Neuronal stem cell (in vitro differentiated cells): ENCODE data around the gene FLII.

Experiments used
- DNase-seq: peaks from one replicate; pipeline ENCODE4 v3.0.0-alpha.2; 2013; ENCODE audit warnings: low spot score
- H2AFZ ChIP-seq: one replicate; pipeline ENCODE4 v1.6.1; 2013; ENCODE audit warnings: mild to moderate bottlenecking, low read length, inconsistent platforms
- H2AK5ac ChIP-seq: 2 replicates; pipeline ENCODE4 v1.6.1; 2013; ENCODE audit warnings: low read depth, mild to moderate bottlenecking, inconsistent platforms, low read length, moderate library complexity, mixed read lengths
- H2BK120ac ChIP-seq: 2 replicates; pipeline ENCODE4 v1.6.1; 2013; ENCODE audit warnings: low read depth, mild to moderate bottlenecking, inconsistent platforms, low read length, moderate library complexity, mixed read lengths
- H2BK12ac ChIP-seq: one replicate; pipeline ENCODE4 v1.6.1; 2013; ENCODE audit warnings: low read length, inconsistent platforms
- H2BK15ac ChIP-seq: 2 replicates; pipeline ENCODE4 v1.6.1; 2013; ENCODE audit warnings: mild to moderate bottlenecking, low read length, inconsistent platforms, mixed read lengths
- H2BK5ac ChIP-seq: one replicate; pipeline ENCODE4 v1.6.1; 2013; ENCODE audit warnings: inconsistent platforms, mild to moderate bottlenecking, low read length, moderate library complexity
- H3K14ac ChIP-seq: one replicate; pipeline ENCODE4 v1.6.1; 2013; ENCODE audit warnings: low read length, inconsistent platforms
- H3K18ac ChIP-seq: 2 replicates; pipeline ENCODE4 v1.6.1; 2013; ENCODE audit warnings: low read length, inconsistent platforms
- H3K23ac ChIP-seq: 2 replicates; pipeline ENCODE4 v1.6.1; 2013; ENCODE audit warnings: low read depth, mild to moderate bottlenecking, mixed read lengths, low read length, inconsistent platforms; ENCODE audit not compliant: poor library complexity
- H3K27ac ChIP-seq: replicated peaks from 3 replicates; pipeline ENCODE4 v1.5.1; 2013; ENCODE audit warnings: low read length, inconsistent platforms
- H3K27me3 ChIP-seq, 3 experiments: 2 replicates each; pipeline ENCODE4 v1.6.1; 2013; ENCODE audit warnings: low read length in 3 of 3, mild to moderate bottlenecking in 2 of 3, inconsistent platforms in 1 of 3, low read depth in 1 of 3, mixed read lengths in 1 of 3, moderate library complexity in 1 of 3; ENCODE audit not compliant: control insufficient read depth in 3 of 3, insufficient read depth in 3 of 3
- H3K36me3 ChIP-seq, 2 donors: replicated peaks in 1 of 2; 2 replicates each; pipeline ENCODE4 v1.6.1; 2013; ENCODE audit warnings: low read length in 2 of 2; ENCODE audit not compliant: control insufficient read depth in 2 of 2, insufficient read depth in 2 of 2
- H3K4ac ChIP-seq: 2 replicates; pipeline ENCODE4 v1.6.1; 2013; ENCODE audit warnings: inconsistent platforms, mild to moderate bottlenecking, low read length, moderate library complexity
- H3K4me1 ChIP-seq, 2 donors: 1 replicate in 1 of 2; 2 replicates in 1 of 2; pipeline ENCODE4 v1.6.1; 2013; ENCODE audit warnings: low read length in 2 of 2, low read depth in 1 of 2; ENCODE audit not compliant: control insufficient read depth in 2 of 2, insufficient read depth in 1 of 2
- H3K4me2 ChIP-seq: one replicate; pipeline ENCODE4 v1.6.1; 2013; ENCODE audit warnings: mild to moderate bottlenecking, low read length, inconsistent platforms; ENCODE audit not compliant: insufficient read depth, poor library complexity, severe bottlenecking
- H3K4me3 ChIP-seq, 2 donors: 2 replicates each; pipeline ENCODE4 v1.5.1; 2013; ENCODE audit warnings: low read length in 2 of 2, mild to moderate bottlenecking in 2 of 2, inconsistent platforms in 1 of 2, moderate library complexity in 1 of 2
- H3K79me1 ChIP-seq: one replicate; pipeline ENCODE4 v1.6.1; 2013; ENCODE audit warnings: low read depth, mild to moderate bottlenecking, inconsistent platforms, low read length, moderate library complexity
- H3K9ac ChIP-seq: one replicate; pipeline ENCODE4 v1.6.1; 2013; ENCODE audit warnings: mild to moderate bottlenecking, low read depth, low read length, inconsistent platforms; ENCODE audit not compliant: poor library complexity
- H3K9me3 ChIP-seq, 2 donors: replicated peaks in 1 of 2; 2 replicates each; pipeline versions ENCODE3 to v1.6.1; 2013; ENCODE audit warnings: low read length in 2 of 2, mild to moderate bottlenecking in 2 of 2, inconsistent platforms in 1 of 2, low read depth in 1 of 2, mixed read lengths in 1 of 2, moderate library complexity in 1 of 2; ENCODE audit not compliant: control insufficient read depth in 2 of 2, insufficient read depth in 1 of 2
- H4K8ac ChIP-seq: one replicate; pipeline ENCODE4 v1.6.1; 2013; ENCODE audit warnings: low read depth, mild to moderate bottlenecking, inconsistent platforms, low read length, moderate library complexity
- H4K91ac ChIP-seq: one replicate; pipeline ENCODE4 v1.6.1; 2013; ENCODE audit warnings: low read length, low read depth, mild to moderate bottlenecking, inconsistent platforms; ENCODE audit not compliant: poor library complexity
- WGBS, 2 donors: extraction: QIAGEN DNeasy Blood & Tissue Kit; methylation state at CpG; one replicate each; pipeline ENCODE4 v1.1.7; 2013; ENCODE audit warnings: missing lambda C conversion rate in 2 of 2, mixed read lengths in 1 of 2; ENCODE audit not compliant: insufficient read length in 2 of 2, insufficient replicate concordance in 1 of 2; ENCODE audit errors: extremely low coverage in 2 of 2; 5-methylcytosine and 5-hydroxymethylcytosine counted together

FLII gene

DNA sequence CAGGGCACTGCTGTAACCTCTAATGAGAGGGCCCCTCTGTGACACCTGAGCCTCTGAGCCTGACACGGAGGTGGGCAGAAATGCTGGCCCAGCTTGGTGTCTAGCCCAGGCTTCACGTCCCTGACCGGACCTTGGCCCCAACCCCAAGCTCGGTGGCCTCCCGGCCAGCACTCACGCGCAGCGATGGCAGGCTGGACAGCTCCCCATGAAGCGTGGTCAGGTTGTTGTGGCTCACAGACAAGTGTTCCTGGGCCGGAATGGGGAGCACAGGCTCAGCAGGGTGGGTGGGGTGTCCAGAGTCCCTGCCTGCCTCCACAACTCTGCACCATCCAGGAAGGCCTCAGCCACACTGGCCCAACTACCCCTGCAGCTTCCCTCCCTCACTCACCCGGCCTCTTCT, 2.2 kb downstream of the FLII start:
- H2BK5ac ChIP-seq, result no peak overlapping the region
- no peak overlapping the region for H3K9ac ChIP-seq
- no peak overlapping the region for H3K18ac ChIP-seq
- H4K8ac ChIP-seq, result no peak overlapping the region
- H4K91ac ChIP-seq, result no peak overlapping the region
- no peaks in the 10 kb centered on the region for H3K27me3 ChIP-seq
- no peaks in the 10 kb centered on the region for H3K9me3 ChIP-seq
- H3K4me3 ChIP-seq, result peak overlapping the region in 1 of 2 donors; percentile 37
- no peak overlapping the region for H2AFZ ChIP-seq
- DNase-seq, result no peak
- no peak overlapping the region for H2BK12ac ChIP-seq
- peaks cover 9 to 16% of the 10 kb centered on the region in 2 donors for H3K4me1 ChIP-seq
- H3K79me1 ChIP-seq, result peaks cover 21% of the 10 kb centered on the region
- H3K36me3 ChIP-seq, result peaks cover 46 to 54% of the 10 kb centered on the region in 2 donors
- no peak overlapping the region for H3K27ac ChIP-seq
- peak overlapping the region; percentile 8 for H3K23ac ChIP-seq
- no peak overlapping the region for H2BK120ac ChIP-seq
- no peak overlapping the region for H2BK15ac ChIP-seq
- no CpG with 5 or more reads among the region's 11 CpGs for WGBS, 2 donors
- H3K4ac ChIP-seq, result no peak overlapping the region
- H3K14ac ChIP-seq, result peak overlapping the region; percentile 71
- H2AK5ac ChIP-seq, result no peak overlapping the region
- peak overlapping the region; percentile 11 for H3K4me2 ChIP-seq

DNA sequence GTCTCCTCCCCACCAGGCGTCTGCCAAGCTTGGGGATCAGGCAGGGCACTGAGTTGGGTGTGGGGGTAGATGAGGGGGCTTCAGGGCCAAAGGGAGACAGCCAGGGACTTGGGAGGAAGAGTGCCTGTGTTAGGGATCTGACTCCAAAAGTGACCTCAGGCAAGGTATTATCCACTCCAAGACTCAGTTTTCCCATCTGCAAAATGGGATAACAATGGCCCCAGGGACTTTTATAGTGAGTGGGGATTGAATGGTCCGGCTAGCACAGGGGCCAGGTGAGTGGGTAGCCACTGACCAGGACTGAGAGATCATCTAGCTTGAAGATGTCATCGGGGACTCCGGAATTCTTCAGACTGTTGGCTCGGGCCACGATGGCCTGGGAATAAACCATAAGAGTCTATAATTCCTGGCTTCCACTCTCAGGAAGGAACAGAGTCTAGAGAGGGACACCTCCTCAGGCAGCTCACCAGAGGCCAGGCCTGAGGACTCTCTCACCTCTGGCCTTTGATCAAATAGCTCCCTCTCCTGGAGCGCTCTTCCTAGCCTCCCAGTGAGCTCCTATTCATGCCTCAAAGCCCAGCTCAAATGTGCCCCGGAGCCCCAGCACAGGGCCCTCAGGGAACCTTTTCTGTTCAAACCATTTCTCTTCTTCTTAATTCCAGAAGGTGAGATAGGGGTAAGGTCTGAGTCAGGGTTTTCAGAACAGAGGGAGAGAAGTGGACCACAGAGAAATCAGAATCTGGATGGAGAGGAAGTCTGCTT, 3.5 kb downstream of the FLII start:
- Histone ChIP-seq H3K4me3 (no peak overlapping the region), H3K79me1 (peaks cover 23% of the 10 kb centered on the region), H3K4me2 (no peak overlapping the region), H2BK12ac (no peak overlapping the region), H2BK5ac (no peak overlapping the region), H2AFZ (no peak overlapping the region), H3K9ac (no peak overlapping the region), H2BK15ac (no peak overlapping the region), H4K8ac (peak overlapping the region; percentile 65), H2AK5ac (no peak overlapping the region), H3K23ac (peak overlapping the region; percentile 65), H3K14ac (no peak overlapping the region), H3K27ac (no peak overlapping the region), H3K36me3 (peaks cover 58 to 67% of the 10 kb centered on the region in 2 donors), H4K91ac (no peak overlapping the region), H3K4ac (no peak overlapping the region), H3K18ac (peak overlapping the region; percentile 17), H2BK120ac (no peak overlapping the region), H3K9me3 (no peaks in the 10 kb centered on the region), H3K4me1 (peaks cover 5 to 11% of the 10 kb centered on the region in 2 donors), H3K27me3 (no peaks in the 10 kb centered on the region)
- WGBS, 2 donors, result no CpG with 5 or more reads among the region's 8 CpGs
- DNase-seq, result no peak

DNA sequence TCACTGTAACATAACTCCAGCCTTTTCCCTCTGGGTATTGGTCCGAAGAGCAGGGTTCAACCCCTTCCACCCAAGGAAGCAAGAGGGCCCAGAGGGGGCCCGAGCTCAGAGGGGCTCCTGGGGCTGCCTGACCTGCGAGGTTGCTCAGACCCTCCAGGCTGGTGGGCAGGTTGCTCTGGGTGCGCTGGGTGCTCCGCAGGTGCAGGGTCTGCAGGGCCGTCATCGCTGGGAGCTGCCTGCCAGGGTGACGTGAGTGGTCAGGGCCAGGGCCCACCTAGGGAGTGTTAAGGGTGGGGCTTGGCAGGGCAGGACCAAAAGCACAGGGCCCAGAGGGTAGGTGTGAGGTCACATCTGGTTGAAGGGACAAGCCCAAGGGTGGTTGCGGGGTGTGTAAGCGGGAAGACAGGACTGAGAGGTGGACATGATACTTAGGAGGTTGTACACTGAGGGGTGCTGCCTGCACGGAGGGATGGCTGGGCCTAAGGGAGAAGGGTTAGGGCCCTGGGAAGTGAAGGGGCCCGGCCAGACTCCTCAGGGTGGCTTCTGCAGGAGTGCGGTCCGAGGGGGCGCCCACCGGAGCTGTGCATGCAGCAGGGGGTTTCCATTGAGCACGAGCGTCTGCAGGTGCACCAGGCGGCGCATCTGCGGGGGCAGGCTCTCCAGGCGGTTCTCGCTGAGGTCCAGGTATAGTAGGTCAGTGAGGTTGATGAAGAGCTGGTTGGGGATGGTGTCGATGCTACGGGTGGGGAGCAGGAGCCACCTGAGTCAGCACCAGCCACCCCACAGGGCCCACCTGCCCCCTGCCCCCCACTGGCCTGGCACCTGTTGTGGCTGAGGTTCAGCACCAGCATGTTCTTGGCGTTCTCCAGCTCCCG, 4.4 kb downstream of the FLII start:
- H3K23ac ChIP-seq, result peak overlapping the region; percentile 65
- no peak overlapping the region for H4K91ac ChIP-seq
- H3K9me3 ChIP-seq, result no peaks in the 10 kb centered on the region
- no peak overlapping the region for H3K4ac ChIP-seq
- H2BK120ac ChIP-seq, result no peak overlapping the region
- peaks cover 23% of the 10 kb centered on the region for H3K79me1 ChIP-seq
- no peak overlapping the region for H2BK15ac ChIP-seq
- no peak overlapping the region for H2AFZ ChIP-seq
- no peak overlapping the region for H3K27ac ChIP-seq
- no peak overlapping the region for H2AK5ac ChIP-seq
- H3K27me3 ChIP-seq, result no peaks in the 10 kb centered on the region
- H3K4me2 ChIP-seq, result no peak overlapping the region
- H2BK5ac ChIP-seq, result peak overlapping the region; percentile 39
- H3K36me3 ChIP-seq, result peaks cover 62 to 71% of the 10 kb centered on the region in 2 donors
- H2BK12ac ChIP-seq, result no peak overlapping the region
- no CpG with 5 or more reads among the region's 27 CpGs for WGBS, 2 donors
- H4K8ac ChIP-seq, result peak overlapping the region; percentile 65
- peaks cover 5 to 8% of the 10 kb centered on the region in 2 donors for H3K4me1 ChIP-seq
- H3K18ac ChIP-seq, result peak overlapping the region; percentile 17
- DNase-seq, result no peak
- no peak overlapping the region for H3K4me3 ChIP-seq
- peak overlapping the region; percentile 21 for H3K14ac ChIP-seq
- no peak overlapping the region for H3K9ac ChIP-seq
